Lower leg skin (tissue), 4 donors: Measurements from ENCODE around the gene TESPA1. TPM values are rescaled to one million over a fixed set of nuclear protein-coding genes. Genes with fewer than 3 reads are reported as not detected.

ENCODE experiments used
- DNase-seq, 2 donors: peaks; one replicate each; pipeline ENCODE4 v3.0.0-alpha.2; 2019; ENCODE audit warnings: low spot score in 2 of 2
- H3K4me3 ChIP-seq: fragments of 200-600 bp; sonication (generic); 2 replicates; pipeline ENCODE4 v1.5.1; 2017; ENCODE audit warnings: mild to moderate bottlenecking, low read depth; ENCODE audit not compliant: poor library complexity, severe bottlenecking
- CTCF ChIP-seq, 3 donors: fragments of 450-650 bp; IDR thresholded peaks; one replicate each; pipeline ENCODE4 v1.5.1; 2016; ENCODE audit warnings: antibody characterized with exemption in 3 of 3, mild to moderate bottlenecking in 3 of 3, moderate library complexity in 2 of 3
- POLR2A ChIP-seq, 2 donors: fragments of 450-650 bp; IDR thresholded peaks; one replicate each; pipeline ENCODE4 v1.6.1; 2016 to 2017; ENCODE audit warnings: antibody characterized with exemption in 2 of 2, mild to moderate bottlenecking in 1 of 2, moderate library complexity in 1 of 2
- WGBS, 2 donors: methylation state at CpG; one replicate each; pipeline ENCODE4 v1.1.5; 2018; 5-methylcytosine and 5-hydroxymethylcytosine counted together
- intact Hi-C: fragments of 100-400 bp; cut with DNase I; formaldehyde crosslinking; loops from one replicate; pipeline ENCODE4 v1.15.0; 2023; ENCODE audit warnings: low total_unique reads
- total RNA-seq, 4 donors: library from RNA; depleted of rRNA; stranded (reverse); fragments of >200 nt; gene quantifications; one replicate each; pipeline ENCODE4 v1.1.0, GENCODE V29; 2016

Gene TESPA1
- total RNA-seq, 4 donors from 2014 or later, result 0.68 TPM; not detected in 3

GRCh38 chr12:54941659-54942058 is 42.9 kb downstream of the TESPA1 start:
- intact Hi-C loops, result no loop called here
- H3K4me3 ChIP-seq, result no peak overlapping the region
- 74 to 80% methylated on average over 3 of the region's 3 CpGs for WGBS, 2 donors
- no peak for DNase-seq
- no peak for TF ChIP-seq POLR2A (IDR thresholded peaks at IDR 0.05)

- TF ChIP-seq POLR2A (IDR thresholded peaks at IDR 0.05), result no peak
- no peak for TF ChIP-seq CTCF (IDR thresholded peaks at IDR 0.05)
- H3K4me3 ChIP-seq, result no peak overlapping the region
- intact Hi-C loops, result no loop called here
- no peak for DNase-seq
- 64 to 81% methylated on average over 6 of the region's 6 CpGs for WGBS, 2 donors
These were observed 43.7 kb downstream of the TESPA1 start for GRCh38 chr12:54940727-54941315.

- WGBS, 2 donors, result 82 to 86% methylated on average over 2 of the region's 2 CpGs
These were observed 46.6 kb downstream of the TESPA1 start for GRCh38 chr12:54937929-54938328.

GRCh38 chr12:54937376-54937775 is 47.2 kb downstream of the TESPA1 start:
- intact Hi-C loops, result no loop called here
- DNase-seq, result no peak
- no peak overlapping the region for H3K4me3 ChIP-seq
- TF ChIP-seq POLR2A (IDR thresholded peaks at IDR 0.05) (no peak), CTCF (IDR thresholded peaks at IDR 0.05) (no peak)

More at GRCh38 chr12:54937929-54938328, 46.6 kb downstream of the TESPA1 start:
- no peak overlapping the region for H3K4me3 ChIP-seq
- intact Hi-C loops, result no loop called here
- TF ChIP-seq CTCF (IDR thresholded peaks at IDR 0.05) (no peak), POLR2A (IDR thresholded peaks at IDR 0.05) (no peak)
- DNase-seq, result no peak

- WGBS, 2 donors, result 41 to 62% methylated on average over 3 of the region's 3 CpGs
These were observed 47.8 kb downstream of the TESPA1 start for GRCh38 chr12:54936736-54937135.

More at GRCh38 chr12:54936736-54937135, 47.8 kb downstream of the TESPA1 start:
- intact Hi-C loops, result no loop called here
- TF ChIP-seq CTCF (IDR thresholded peaks at IDR 0.05) (no peak), POLR2A (IDR thresholded peaks at IDR 0.05) (no peak)
- H3K4me3 ChIP-seq, result no peak overlapping the region
- DNase-seq, result no peak
